ENCODE data around the gene PRKG1.

Gene PRKG1

DNA sequence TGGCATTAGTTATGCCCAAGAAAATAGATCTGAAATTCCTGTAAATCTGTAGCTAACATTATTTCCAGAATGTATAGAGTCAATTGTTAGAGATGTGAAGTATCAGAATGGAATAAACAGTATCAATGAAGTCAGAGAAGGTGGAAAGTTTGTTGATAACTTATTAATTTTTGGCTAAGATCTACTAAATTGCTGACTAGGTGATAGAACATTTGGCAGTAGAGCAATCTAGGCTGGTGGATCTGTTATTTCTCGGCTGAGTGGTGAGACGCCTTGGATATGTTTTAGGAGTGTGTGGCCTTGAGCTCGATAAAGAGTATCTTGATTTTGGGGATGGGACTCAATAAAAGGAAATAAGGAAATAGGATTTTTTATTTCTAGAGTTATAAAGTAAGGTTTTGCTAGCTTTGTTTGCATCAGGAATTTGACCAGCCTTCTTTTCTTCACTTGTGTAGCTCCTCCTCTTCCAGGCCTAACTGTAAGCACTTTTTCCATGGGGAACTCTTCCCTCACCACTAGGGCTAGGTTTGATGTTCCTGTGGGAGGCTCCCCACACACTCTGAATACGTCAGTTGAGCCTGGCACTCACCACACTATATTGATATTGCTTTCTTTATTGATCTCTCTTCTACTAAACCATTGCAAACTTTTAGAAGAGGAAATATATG lies 711.9 kb downstream of the PRKG1 start:
- DNase-seq: no peak

DNA sequence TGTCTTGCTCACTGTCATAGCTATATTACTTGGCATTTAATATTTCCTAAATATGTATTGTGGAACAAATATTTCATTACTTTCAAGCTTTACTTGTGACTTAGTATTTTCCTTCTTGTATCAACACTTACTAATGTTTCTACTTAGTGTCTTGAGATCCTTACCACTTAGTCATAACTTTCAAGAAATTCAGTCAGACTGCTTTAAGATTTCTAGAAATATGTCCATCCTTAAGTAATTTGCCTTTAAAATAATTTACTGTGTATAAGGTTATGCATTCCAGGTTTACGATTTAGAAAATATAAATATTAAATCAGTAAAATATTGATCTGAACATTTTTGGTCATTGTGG lies 712.4 kb downstream of the PRKG1 start:
- DNase-seq: no peak

DNA sequence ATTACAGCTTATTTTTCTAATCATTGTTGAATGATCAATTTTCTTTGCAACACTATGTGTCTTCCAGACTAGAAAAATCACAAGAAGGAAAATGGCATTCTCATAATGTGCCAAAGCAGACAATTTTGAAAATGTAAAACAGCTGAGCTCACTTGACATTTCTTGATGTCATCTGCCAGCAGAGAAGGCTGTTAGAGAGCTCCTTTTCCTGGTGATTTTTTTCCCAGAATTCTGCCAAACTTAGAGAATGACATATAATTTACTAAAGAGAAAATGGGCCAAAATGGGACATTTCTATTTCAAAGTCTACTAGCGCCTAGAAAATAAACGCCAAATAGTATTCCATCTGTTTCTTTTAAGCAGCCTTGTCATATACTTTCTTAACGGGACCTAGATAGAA lies 714.0 kb downstream of the PRKG1 start:
- DNase-seq: no peak

DNA sequence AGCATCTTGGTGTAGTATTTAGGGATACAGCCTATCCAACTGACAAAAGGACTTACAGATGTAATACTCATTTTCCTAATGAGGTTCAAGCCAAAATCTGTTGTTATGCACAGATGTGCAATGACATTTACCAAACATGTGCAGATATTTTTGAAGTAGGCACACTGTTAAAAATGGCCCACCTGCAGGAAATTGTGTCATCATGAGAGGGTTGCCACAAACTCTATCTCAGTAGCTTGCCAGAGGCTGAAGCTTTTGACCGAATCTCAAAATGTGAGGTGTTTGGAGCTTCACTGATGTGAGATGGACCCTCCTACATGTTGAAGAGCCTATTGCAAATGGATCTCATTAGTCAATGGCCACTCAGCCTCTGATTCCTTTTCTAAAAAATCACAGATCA lies 714.8 kb downstream of the PRKG1 start:
- no peak for DNase-seq

DNA sequence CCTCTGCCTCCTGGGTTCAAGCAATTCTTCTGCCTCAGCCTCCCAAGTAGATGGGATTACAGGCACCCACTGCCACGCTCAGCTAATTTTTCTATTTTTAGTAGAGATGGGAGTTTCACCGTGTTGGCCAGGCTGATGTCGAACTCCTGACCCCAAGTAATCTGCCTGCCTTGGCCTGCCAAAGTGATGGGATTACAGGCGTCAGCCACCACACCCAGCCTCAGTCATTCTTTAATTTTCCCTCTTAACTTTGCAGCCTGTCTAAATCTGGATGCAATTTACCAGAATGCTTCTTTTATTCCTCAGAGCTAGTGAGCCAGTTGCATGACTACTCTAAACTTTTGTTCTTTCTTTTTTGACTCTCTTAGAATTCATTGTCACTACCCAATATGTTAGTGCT lies 715.6 kb downstream of the PRKG1 start:
- DNase-seq: no peak

DNA sequence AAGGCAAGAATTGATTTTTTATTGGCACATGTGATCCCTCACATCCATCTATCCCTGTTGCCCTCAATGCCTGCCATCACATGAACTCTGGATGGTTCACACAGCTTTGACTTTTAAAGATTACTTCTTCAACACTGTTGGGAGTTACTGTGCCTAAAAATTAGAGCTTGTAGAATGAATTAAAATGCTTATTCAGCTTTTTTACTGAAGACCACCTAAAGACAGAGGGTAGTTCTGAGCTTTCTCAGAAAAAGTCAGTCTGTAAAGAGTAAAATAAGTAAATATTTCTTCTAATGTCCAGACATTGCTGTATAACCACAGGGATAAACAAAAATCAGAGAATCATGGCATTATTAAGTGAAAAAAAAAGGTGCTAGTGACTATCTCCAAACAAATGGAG lies 718.4 kb downstream of the PRKG1 start:
- DNase-seq: no peak

DNA sequence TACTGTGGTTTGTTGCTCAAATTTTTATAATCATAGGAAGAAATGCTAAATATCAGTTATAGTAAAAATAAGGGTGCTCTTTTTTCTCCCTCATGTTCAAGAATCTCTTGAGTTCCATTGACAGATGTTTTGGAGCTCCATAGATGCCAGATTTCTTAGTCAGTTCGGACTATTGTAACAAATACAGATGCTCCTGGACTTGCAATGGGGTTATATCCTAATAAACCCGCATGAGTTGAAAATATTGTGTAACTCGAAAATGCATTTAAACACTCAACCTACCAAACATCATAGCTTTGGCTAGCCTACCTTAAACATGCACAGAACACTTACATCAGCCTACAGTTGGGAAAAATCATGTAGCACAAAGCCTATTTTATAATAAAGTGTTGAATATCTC lies 725.8 kb downstream of the PRKG1 start:
- no peak for DNase-seq

DNA sequence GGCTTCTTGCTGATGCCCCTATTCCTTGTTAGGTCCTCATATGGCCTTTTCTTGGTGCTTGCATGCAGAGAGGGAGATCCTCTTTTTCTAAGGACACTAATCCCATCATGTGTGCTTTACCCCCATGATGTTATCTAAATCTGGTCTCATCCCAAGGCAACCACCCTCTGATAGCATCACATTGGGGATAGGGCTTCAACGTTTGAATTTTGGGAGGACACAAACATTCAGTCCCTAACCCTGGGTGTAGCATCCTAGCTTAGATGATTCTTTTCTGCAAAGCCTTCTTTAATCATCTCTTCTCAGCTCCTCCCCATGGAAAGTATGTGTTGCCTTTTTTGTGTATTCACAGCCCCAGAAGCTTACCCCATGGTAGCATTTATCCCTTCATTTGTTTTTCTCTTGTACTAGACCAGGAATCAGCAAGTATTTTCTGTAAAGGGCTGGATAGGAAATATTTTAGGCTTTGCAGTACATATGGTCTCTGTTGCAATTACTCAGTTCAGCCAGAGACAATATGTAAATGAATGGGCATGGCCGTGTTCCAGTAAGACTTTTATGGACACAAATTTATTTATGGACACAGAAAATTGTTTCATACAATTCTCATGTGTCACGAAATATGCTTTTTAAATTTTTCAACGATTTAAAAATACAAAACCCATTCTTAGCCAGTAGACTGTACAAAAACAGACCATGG lies 726.6 kb downstream of the PRKG1 start:
- DNase-seq: no peak

DNA sequence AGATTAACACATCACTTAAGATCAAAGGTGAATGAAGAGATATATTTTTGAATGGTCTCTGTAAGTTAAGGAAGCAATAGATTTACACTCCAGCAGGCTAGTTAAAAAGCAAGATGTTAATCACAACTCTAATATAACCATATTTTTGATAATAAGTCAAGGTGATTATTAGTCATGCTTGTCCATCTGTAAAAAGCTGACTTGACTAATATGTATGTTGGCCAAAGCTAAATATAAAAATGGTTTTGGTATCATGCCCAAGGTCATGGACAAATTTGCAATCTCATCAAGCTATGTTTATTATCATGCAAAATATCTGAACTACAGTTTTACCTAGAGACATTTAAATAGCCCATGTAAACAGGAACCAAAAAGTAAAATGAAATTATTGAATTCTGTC lies 727.7 kb downstream of the PRKG1 start:
- DNase-seq: no peak

DNA sequence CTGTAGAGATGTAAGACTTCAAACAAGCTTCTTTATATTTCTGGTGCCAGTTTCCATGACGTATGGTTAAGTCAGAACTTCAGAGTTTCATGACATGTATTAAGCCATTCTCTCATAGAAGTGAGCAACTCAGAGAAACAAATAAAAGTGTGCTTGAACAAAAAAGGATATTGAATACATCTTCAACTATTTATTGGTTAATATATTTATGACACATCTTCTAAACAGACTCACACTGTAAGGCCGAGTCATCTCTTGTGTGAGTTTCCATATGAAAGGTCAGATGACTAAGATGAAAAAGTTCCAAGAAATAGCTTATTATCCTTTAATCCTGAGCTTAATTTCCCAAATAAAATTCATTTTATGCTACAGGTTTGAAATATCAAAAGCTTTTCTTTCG lies 730.6 kb downstream of the PRKG1 start:
- no peak for DNase-seq

DNA sequence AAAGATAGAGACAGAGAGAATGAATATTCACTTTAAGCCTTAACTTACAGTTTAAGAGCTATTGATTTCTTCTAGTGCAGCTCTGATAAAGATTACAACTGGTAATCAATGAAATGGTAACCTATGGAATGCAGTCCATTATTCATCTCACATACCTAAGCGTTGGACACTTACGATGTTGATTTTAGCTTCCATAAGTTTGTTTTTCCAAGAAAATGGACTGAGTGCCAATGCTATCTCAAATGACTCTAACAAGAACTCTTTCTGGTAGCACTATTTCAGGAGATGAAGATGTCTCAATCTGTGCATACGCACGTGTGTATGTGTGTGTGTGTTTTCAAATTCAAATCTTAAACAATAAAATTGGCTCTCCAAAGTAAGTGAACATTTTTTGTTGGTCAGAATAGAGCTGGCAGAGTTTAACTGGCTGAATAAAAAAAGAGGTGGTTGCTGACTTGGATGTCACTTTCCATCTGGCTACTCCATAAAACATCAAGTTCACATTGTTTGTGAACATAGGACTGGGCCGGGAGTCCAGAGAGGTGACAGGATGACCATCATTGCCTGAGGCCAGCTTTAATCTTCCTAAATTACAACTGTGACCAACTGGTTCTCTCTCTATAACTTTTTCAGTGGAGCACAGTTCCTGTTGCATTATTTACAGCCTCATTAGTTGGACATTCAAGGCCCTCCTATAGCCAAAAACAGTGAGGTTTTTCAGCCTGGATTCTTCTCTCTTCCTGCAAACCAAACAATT lies 732.0 kb downstream of the PRKG1 start:
- no peak for DNase-seq

DNA sequence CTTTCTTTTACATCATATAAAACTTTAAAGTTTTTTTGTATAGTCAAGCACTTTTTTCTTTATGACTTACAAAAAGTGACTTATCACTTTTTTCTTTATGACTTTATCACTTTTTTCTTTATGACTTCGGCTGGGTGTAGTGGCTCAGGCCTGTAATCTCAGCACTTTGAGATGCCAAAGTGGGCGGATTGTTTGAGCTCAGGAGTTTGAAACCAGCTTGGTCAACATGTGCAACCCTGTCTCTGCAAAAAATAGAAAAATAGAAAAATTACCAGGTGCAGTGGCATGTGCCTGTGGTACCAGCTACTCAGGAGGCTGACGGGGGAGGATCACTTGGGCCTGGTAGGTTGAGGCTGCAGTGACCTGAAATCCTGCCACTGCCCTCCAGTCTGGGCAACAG lies 733.9 kb downstream of the PRKG1 start:
- no peak for DNase-seq

DNA sequence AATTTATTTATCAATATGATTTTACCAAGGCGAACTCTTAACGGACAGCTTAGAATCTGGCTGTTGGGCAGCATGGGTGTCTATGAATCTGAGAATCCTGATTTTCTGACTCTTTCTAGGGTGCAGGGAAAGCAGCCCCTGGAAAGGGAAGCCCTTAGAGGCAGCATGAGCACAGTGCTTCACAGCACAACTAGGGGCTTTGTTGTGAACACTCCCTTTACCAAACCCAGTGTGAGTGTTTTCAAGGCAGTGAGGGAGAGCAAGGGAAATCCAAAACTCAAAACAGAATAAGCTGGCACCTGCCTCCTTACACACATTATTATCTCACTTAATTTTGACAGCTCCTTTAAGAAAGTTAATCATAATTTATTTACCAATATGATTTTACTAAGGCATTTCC lies 741.4 kb downstream of the PRKG1 start:
- peak; percentile 8 for DNase-seq

DNA sequence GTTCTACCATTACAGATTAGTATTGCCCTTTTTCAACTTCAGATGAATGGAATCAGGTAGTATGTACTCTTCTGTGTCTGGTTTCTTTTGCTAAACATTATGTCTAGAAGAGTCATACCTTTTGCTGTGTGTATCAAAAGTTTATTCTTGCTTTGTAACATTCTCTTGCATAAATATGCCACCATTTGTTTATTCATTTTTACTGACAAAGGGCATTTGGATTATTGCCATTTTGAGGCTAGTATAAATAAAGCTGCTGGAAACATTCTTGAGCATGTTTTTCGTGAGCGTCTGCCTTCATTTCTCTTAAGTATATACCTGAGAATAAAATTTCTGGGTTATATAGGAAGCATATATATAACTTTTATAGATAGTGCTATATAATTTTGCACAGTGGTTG lies 746.8 kb downstream of the PRKG1 start:
- DNase-seq: no peak

DNA sequence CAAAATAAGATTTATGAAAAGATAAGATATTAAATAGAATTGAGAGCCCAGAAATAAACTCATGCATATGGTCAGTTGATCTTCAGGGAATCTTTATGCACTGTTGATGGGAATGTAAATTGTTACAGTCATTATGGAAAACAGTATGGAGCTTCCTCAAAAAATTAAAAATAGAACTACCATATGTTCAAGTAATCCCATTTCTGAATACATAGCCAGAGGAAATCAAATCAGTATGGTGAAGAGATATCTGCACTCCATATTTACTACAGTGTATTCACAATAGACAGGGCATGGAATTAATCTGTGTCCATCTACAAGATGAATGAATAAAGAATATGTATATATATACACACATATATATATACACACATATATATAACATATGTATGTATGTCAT lies 747.5 kb downstream of the PRKG1 start:
- DNase-seq: no peak

DNA sequence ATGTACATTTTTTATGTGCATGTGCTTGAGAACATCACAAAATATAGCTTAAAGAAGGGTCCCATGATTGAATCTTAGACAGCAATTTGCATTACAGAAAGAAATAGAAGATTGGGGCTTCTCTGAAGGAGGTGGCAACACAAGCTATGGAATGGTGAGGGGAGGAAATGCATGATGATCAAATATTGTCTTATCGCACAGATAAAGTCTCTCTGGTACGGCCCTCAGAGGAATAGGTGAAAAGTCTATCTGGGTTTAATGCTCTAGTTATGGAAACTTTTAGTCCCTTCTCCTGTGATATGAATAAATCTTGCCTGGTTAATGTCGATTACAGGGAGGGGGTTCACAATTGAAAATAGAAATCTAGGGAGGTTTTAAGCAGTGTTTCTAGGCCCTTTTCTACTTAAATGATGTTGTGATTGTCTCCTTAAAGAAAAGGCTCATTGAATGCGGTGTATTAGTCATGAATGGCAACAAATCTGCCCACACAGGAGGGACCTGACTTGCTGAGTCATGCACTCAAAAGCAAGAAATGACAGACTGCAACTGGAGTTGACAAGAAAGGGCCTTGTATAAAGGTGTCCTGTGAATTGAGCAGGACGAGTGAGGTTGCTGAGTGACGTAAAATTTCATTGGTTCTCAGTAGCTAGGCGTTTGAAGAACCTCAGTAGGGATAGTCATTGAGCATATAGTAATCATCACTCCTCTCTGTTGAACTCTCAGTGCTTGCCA lies 758.5 kb downstream of the PRKG1 start:
- no peak for DNase-seq

DNA sequence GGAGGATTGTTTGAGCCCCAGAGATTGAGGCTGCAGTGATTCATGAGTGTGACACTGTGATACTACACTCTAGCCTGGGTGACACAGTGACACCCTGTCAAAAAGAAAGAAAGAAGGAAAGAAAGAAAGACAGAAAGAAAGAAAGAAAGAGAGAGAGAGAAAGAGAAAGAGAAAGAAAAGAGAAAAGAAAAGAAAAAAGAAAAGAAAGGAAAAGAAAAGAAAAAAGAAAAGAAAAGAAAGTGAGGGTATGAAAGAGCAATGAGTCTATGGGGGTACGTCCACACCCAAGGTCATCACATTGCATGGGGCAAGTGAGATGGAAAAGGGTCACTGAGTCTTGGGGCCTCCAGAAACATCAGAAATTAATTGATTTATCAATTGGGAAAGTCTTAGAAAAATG lies 760.3 kb downstream of the PRKG1 start:
- no peak for DNase-seq

DNA sequence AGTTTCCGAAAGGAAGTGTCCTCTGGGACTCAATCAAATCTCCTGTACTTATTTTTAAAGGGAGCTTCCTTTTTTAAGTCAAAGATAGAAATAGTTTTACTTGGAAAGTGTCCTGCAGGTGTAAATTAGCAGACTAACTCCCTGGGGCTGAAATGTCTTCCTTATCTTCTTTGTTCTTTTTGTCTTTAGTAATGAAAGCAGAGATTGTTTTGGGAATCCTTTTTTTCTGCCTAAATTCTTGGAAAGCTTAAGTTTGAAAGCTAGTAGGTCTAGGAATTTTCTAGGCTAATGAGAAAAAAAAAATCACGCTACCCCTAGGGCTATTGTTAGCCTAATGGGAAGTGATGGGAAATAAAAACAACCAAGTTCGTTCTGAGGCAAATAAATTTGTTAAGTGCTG lies 764.2 kb downstream of the PRKG1 start:
- no peak for DNase-seq

DNA sequence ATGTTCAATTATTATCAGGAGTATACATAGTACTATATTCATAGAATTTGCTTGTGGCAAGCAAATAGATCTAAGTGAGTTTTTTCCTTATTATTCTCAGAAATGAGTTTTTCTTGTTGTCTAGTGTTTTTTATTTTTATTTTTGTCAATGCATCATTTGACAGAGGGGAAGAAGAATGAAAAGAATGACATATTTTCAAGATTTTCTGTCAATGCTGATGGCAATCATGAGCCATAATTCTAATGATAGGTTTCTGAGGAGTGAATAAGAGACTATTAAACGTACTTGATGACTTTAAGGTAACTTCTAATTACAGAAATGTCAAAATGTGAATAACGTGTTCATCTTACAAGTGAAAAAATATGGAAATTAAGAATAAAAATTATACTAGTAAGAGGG lies 769.7 kb downstream of the PRKG1 start:
- DNase-seq: no peak

DNA sequence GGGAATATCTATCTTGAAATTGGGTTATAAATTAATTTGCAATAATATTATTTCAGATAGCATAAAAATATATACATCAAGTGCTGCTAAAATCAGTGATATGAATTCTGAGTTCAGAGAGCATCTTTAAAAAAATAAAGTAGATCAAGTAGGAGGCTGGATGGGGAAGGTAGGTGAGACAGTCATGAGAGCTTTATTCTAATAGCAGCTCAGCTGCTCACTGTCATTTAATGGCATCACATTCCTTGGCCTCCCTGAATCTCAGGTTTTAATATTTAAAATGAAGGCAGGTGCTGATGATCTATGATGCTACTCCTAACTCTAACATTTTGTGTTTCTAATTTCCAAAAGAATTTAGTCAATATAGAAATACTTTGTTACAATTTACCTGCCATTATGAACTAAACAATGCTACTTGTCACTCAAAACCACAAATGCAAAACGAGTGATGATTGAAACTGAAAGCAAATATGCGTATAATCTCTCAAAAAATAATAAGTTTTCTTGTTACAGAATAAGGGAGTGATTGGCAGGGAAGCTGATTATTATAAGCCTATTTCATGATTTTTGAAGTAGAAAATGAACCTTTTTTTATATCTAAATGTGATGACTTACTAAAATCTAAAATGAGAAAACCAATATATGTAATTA lies 772.7 kb downstream of the PRKG1 start:
- DNase-seq: no peak

DNA sequence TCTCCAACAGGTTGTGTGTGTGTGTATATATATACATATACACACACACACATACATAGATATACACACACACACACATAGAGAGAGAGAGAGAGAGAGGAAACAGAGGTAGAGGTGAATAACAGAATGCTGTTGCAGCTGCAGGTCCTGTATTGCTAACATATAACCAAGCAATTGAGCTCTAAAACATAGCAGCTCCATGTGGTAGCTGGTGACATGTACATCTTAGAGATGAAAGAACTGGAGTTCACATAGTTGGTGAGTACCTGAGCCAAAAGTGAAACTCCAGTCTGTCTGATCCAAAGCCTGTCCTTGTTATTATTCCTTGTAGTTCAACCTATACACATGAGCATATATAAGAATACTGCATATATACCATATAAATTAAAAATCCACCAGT lies 778.0 kb downstream of the PRKG1 start:
- no peak for DNase-seq

DNA sequence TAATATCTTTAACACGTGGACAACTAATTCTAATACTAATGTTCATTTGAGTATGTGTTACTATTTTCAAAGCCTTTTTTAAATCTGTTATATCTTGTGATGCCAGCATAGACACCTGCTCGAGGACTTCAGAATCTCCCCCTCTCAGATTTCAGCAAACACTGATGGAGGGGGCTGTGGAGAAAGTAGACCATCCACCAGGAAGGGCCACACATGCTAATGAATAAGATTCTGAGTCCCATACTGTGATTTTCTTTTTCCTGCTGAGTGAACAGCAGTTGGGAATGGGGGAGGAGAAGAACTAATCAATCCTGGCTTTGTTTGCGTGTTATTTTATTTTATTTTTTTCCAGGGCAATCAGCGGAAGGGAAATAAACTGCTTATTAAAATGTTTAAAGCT lies 783.0 kb downstream of the PRKG1 start:
- DNase-seq: no peak

DNA sequence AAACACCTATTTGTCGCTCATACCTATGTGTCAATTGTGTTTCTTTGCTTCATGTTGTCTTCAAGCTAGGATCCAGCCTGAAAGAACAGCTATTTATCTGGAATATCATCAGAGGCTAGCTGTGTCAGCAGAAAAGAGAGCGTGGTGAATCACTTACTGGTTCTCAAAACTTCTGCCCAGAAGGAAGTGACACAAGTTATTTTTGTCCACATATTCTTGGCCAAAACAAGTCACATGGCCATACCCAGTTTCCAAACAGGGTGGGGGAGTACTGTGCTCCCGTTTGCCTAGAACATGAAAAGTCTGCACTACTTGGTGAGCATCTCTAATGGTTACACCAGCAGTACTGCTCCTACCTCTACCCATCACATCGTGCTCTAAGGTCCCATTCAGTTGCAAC lies 786.0 kb downstream of the PRKG1 start:
- DNase-seq: peak; percentile 52
